Heart left ventricle (tissue), 13 donors: ENCODE measurements around the gene SATB2.

Experiments
- CTCF ChIP-seq, 12 donors: fragments of 200-600 bp; sonication (generic) in 4 of 12; IDR thresholded peaks; one replicate each; pipeline versions ENCODE4 v1.5.0 to v1.8.0; 2018 to 2022; ENCODE audit warnings: antibody characterized with exemption in 12 of 12, mild to moderate bottlenecking in 5 of 12
- POLR2A ChIP-seq, 2 donors: fragments of 450-650 bp; IDR thresholded peaks; one replicate each; pipeline ENCODE4 v1.6.1; 2017; ENCODE audit warnings: antibody characterized with exemption in 2 of 2, mild to moderate bottlenecking in 2 of 2, moderate library complexity in 2 of 2
- donor health status: ischemic (EF 13 %, LVEDD 7.1; RV severe dilation, severe dysfunction).
- donor health status: DM: no; HTN: yes; CAD: no.
- donor health status: DM: no; HTN: no; CAD: no.
- donor health status: ischemic (EF 25% LVEDD 6.9; RV normal size, moderate dysfunction).
- donor health status: ischemic (EF 25% LVEDD 5.7; RV mildly dilated, moderate dysfunction).
- donor health status: ischemic (EF 35%, LVEDD 5.7; RV mildly dilated, moderate dysfunction).
- donor health status: nonischemic (EF 11% LVEDD 7.7; RV severe dilation, severe dysfunction).
- donor health status: DM: yes; HTN: yes; CAD: no.
- donor health status: PGD.
- donor health status: ischemic (EF 29% LVEDD 5.4; RV normal size, mild dysfunction).
- donor health status: nonischemic (EF 23%, LVEDD 6.1; RV moderate dilation, normal function).

GRCh38 chr2:199382091-199382490 lies 75.6 kb downstream of the SATB2 start:
- TF ChIP-seq CTCF (IDR thresholded peaks at IDR 0.05) (no peak), POLR2A (IDR thresholded peaks at IDR 0.05) (no peak)
